NT2/D1 (cell line): ENCODE results near the gene ERC2.

Source experiments
- YY1 ChIP-seq: IDR thresholded peaks from 2 replicates; pipeline ENCODE4 v1.6.1; 2011; ENCODE audit not compliant: insufficient read length, insufficient read depth
- ZNF274 ChIP-seq: IDR thresholded peaks from 2 replicates; pipeline ENCODE4 v1.6.1; 2011; ENCODE audit warnings: mild to moderate bottlenecking, low read depth, low read length

DNA sequence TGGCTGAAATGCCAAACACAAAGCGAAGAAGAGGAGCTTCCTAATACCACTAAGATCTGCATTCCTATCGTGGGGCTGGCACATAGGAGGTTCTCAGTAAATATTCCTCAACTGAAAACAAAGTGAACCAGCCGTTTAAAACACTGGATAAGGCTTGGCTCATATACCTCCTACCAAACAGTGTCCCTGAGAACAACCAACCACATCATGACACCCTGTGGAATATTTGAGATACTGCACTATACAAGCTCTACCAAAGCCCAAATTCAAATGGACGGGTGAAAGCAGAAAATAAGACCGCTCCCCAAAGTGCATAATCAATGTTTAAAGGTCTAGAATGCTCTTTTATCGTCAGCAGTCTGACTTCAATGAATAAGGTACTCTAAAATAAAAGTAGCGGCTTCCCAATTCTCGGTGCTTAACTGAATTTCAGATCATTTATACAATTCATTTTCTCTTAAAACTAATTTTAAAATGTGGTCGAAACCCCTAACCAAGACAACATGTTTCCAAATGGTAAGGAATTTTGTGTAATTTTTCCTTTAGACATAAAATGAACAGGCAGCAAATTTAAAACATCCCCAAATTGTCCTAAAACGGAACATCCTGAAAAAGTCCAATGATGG lies 425.8 kb downstream of the ERC2 start:
- TF ChIP-seq ZNF274 (no peak), YY1 (no peak)
